ENCODE measurements around the gene HAUS8. TPM values are rescaled to one million over a fixed set of nuclear protein-coding genes. Genes with fewer than 3 reads are reported as not detected.
A peak's percentile ranks its signal among the peaks of the same experiment; 100 is the strongest.

The HAUS8 gene
- total and polyA plus RNA-seq, 9 of the 15 experiments (the other 6 are each of a cell fraction or from before 2014, with no cell fraction given), result 20.5 to 53.2 (median 36.0) TPM

GRCh38 chr19:17073869-17074633 lies 1.2 kb downstream of the HAUS8 start (continued):
- TF ChIP-seq HBP1 (CRISPR knock-in tag; IDR thresholded peaks at IDR 0.05) (0 out of 2 replicates have a peak, but pooled peaks have one; percentile 55), AFF4 (CRISPR knock-in tag; IDR thresholded peaks at IDR 0.05) (no peak), CREB3L1 (IDR thresholded peaks at IDR 0.05; ENCODE audit: borderline replicate concordance, low read depth) (no peak), JUNB (CRISPR knock-in tag; conservative IDR thresholded peaks at IDR 0.05) (peak; percentile 38; the same call in 1 of the 2 replicates), SUPT5H (IDR thresholded peaks at IDR 0.05) (peak; percentile 59), ZBTB49 (CRISPR knock-in tag; IDR thresholded peaks at IDR 0.05; ENCODE audit: borderline replicate concordance) (0 out of 2 replicates have a peak, but pooled peaks have one; percentile 31), ZC3H4 (CRISPR knock-in tag; IDR thresholded peaks at IDR 0.05; ENCODE audit: borderline replicate concordance) (no peak), TFAP4 (CRISPR knock-in tag; IDR thresholded peaks at IDR 0.05; ENCODE audit: borderline replicate concordance) (0 out of 2 replicates have a peak, but pooled peaks have one; percentile 29), C11orf30 (IDR thresholded peaks at IDR 0.05; ENCODE audit: low read depth) (peak; percentile 100), NFRKB (IDR thresholded peaks at IDR 0.05; ENCODE audit: low read depth) (0 out of 2 replicates have a peak, but pooled peaks have one; percentile 4), E2F3 (CRISPR knock-in tag; IDR thresholded peaks at IDR 0.05) (peak; percentile 44; the same call in 1 of the 2 replicates), KHSRP (IDR thresholded peaks at IDR 0.05) (no peak), TFAM (CRISPR knock-in tag; conservative IDR thresholded peaks at IDR 0.05) (no peak), SMARCA4 (IDR thresholded peaks at IDR 0.05) (peak; percentile 94), E2F5 (CRISPR knock-in tag; IDR thresholded peaks at IDR 0.05) (no peak), ZEB2 (IDR thresholded peaks at IDR 0.05) (peak; percentile 15; the same call in 1 of the 2 replicates)
